HG03060 (cell line): ENCODE data around the gene ZNF438.

ENCODE experiments used
- ATAC-seq: cut with Tn5 transposase; IDR thresholded peaks from one replicate; pipeline ENCODE4 v1.9.1; 2021; ENCODE audit warnings: low read depth, moderate number of reproducible peaks; ENCODE audit not compliant: unreplicated experiment

The ZNF438 gene

GRCh38 chr10:30832749-30833627 is 198.7 kb downstream of the ZNF438 start:
- ATAC-seq, result no peak

- ATAC-seq, result no peak
Measured at GRCh38 chr10:30832001-30832748, 199.5 kb downstream of the ZNF438 start.

- no peak for ATAC-seq
Measured at GRCh38 chr10:30831426-30831825, 200.2 kb downstream of the ZNF438 start.

- no peak for ATAC-seq
Measured at GRCh38 chr10:30830315-30831230, 201.1 kb downstream of the ZNF438 start.

GRCh38 chr10:30829901-30830300 is 201.8 kb downstream of the ZNF438 start:
- no peak for ATAC-seq

- ATAC-seq, result no peak
Measured at GRCh38 chr10:30828680-30829079, 203.0 kb downstream of the ZNF438 start.

- no peak for ATAC-seq
Measured at GRCh38 chr10:30828164-30828563, 203.5 kb downstream of the ZNF438 start.

- ATAC-seq, result no peak
Measured at GRCh38 chr10:30827531-30828120, 204.0 kb downstream of the ZNF438 start.

GRCh38 chr10:30826679-30827078 is 205.0 kb downstream of the ZNF438 start:
- ATAC-seq, result no peak

GRCh38 chr10:30825495-30825894 is 206.2 kb downstream of the ZNF438 start:
- no peak for ATAC-seq

GRCh38 chr10:30825022-30825421 is 206.6 kb downstream of the ZNF438 start:
- ATAC-seq, result no peak

- ATAC-seq, result no peak
Measured at GRCh38 chr10:30823651-30824050, 208.0 kb downstream of the ZNF438 start.

- ATAC-seq, result no peak
Measured at GRCh38 chr10:30822693-30823465, 208.8 kb downstream of the ZNF438 start.

- no peak for ATAC-seq
Measured at GRCh38 chr10:30821994-30822692, 209.5 kb downstream of the ZNF438 start.

GRCh38 chr10:30821261-30821993 is 210.2 kb downstream of the ZNF438 start:
- no peak for ATAC-seq

GRCh38 chr10:30820261-30820991 is 211.2 kb downstream of the ZNF438 start:
- no peak for ATAC-seq

GRCh38 chr10:30819341-30820181 is 212.1 kb downstream of the ZNF438 start:
- ATAC-seq, result no peak
